MM.1S (cell line): ENCODE measurements around the gene ASIC4.

Experiments used
- EZH2 ChIP-seq: fragments of 300-600 bp; sonication (generic); optimal IDR thresholded peaks from 2 replicates; pipeline ENCODE3; 2017; ENCODE audit warnings: low read depth, mild to moderate bottlenecking, antibody characterized with exemption, low read length, mixed read lengths
- TF ChIP-seq, protein P1 (sequence below): fragments of 300-600 bp; sonication (generic); IDR thresholded peaks from 2 replicates; pipeline ENCODE4 v1.5.1; 2016; ENCODE audit warnings: antibody characterized with exemption, low read length, mixed read lengths

DNA sequence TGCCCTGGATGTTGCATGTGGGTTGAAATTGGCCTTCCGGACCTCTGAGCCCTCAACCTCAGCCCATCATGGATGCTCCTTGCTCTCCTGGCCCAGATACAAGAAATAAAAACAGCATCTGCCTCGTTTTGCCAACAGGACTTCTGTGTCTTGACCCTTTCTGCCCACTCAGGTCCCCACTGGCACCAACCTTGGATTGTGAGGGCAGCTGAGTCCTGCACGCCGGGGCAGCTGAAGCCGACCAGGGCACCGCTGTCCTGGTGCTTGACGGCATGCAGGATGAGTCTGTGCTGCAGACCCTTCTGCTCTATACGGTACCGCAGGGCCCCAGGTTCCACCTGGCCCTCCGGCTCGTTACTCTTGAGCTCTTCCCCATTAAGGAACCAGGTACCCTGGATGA lies 52.4 kb downstream of the ASIC4 start:
- TF ChIP-seq, protein P1, sequence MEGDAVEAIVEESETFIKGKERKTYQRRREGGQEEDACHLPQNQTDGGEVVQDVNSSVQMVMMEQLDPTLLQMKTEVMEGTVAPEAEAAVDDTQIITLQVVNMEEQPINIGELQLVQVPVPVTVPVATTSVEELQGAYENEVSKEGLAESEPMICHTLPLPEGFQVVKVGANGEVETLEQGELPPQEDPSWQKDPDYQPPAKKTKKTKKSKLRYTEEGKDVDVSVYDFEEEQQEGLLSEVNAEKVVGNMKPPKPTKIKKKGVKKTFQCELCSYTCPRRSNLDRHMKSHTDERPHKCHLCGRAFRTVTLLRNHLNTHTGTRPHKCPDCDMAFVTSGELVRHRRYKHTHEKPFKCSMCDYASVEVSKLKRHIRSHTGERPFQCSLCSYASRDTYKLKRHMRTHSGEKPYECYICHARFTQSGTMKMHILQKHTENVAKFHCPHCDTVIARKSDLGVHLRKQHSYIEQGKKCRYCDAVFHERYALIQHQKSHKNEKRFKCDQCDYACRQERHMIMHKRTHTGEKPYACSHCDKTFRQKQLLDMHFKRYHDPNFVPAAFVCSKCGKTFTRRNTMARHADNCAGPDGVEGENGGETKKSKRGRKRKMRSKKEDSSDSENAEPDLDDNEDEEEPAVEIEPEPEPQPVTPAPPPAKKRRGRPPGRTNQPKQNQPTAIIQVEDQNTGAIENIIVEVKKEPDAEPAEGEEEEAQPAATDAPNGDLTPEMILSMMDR, result no peak
- TF ChIP-seq EZH2, result no peak
